CD4-positive, alpha-beta T cell treated with Interleukin-15 for 1 hour (primary cell): ENCODE data around the gene DPH6.
"Not testable (repeated sequence)": the region's sequence is repeated elsewhere in the genome, so short reads cannot be mapped to it uniquely, and the experiment has no call there.

Experiments
- DNase-seq: peaks from one replicate; pipeline ENCODE4 v3.0.0-alpha.2; 2020

The DPH6 gene

GRCh38 chr15:35484231-35484945, 61.6 kb downstream of the DPH6 start:
- DNase-seq: no peak

GRCh38 chr15:35481992-35482391, 64.0 kb downstream of the DPH6 start:
- no peak for DNase-seq

GRCh38 chr15:35481064-35481463, 64.9 kb downstream of the DPH6 start:
- no peak for DNase-seq

- DNase-seq: no peak
Measured at GRCh38 chr15:35479423-35479822, 66.5 kb downstream of the DPH6 start.

- no peak for DNase-seq
Measured at GRCh38 chr15:35477312-35478262, 68.4 kb downstream of the DPH6 start.

GRCh38 chr15:35471024-35471423, 74.9 kb downstream of the DPH6 start:
- DNase-seq: no peak

GRCh38 chr15:35470441-35470840, 75.5 kb downstream of the DPH6 start:
- DNase-seq: no peak

- no peak for DNase-seq
Measured at GRCh38 chr15:35466476-35466875, 79.5 kb downstream of the DPH6 start.

- no peak for DNase-seq
Measured at GRCh38 chr15:35465783-35466182, 80.2 kb downstream of the DPH6 start.

GRCh38 chr15:35460616-35461015, 85.3 kb downstream of the DPH6 start:
- no peak for DNase-seq

GRCh38 chr15:35458176-35458856, 87.6 kb downstream of the DPH6 start:
- DNase-seq: no peak

GRCh38 chr15:35455201-35455600, 90.8 kb downstream of the DPH6 start:
- no peak for DNase-seq

- DNase-seq: no peak
Measured at GRCh38 chr15:35450492-35450891, 95.5 kb downstream of the DPH6 start.

GRCh38 chr15:35448294-35448693, 97.7 kb downstream of the DPH6 start:
- DNase-seq: no peak

- no peak for DNase-seq
Measured at GRCh38 chr15:35445891-35446290, 100.1 kb downstream of the DPH6 start.

GRCh38 chr15:35444557-35445204, 101.3 kb downstream of the DPH6 start:
- DNase-seq: no peak

GRCh38 chr15:35443376-35443775, 102.6 kb downstream of the DPH6 start:
- no peak for DNase-seq

GRCh38 chr15:35442742-35443141, 103.2 kb downstream of the DPH6 start:
- no peak for DNase-seq

- not testable (repeated sequence) for DNase-seq
Measured at GRCh38 chr15:35441279-35441678, 104.7 kb downstream of the DPH6 start.

- DNase-seq: no peak
Measured at GRCh38 chr15:35440265-35440664, 105.7 kb downstream of the DPH6 start.

- no peak for DNase-seq
Measured at GRCh38 chr15:35439291-35439690, 106.7 kb downstream of the DPH6 start.

- no peak for DNase-seq
Measured at GRCh38 chr15:35437157-35437556, 108.8 kb downstream of the DPH6 start.

- no peak for DNase-seq
Measured at GRCh38 chr15:35436422-35436821, 109.5 kb downstream of the DPH6 start.
